GM10266 (cell line): Measurements from ENCODE around the gene ANKK1.

Source experiments
- DNase-seq: peaks from one replicate; pipeline ENCODE4 v3.0.0; 2012; ENCODE audit errors: extremely low spot score
- CTCF ChIP-seq: IDR thresholded peaks from 2 replicates; pipeline ENCODE4 v1.5.1; 2012; ENCODE audit warnings: mild to moderate bottlenecking, low read depth; ENCODE audit not compliant: control insufficient read depth, insufficient read depth; ENCODE audit errors: missing control alignments

Gene ANKK1

GRCh38 chr11:113387605-113388211 is at the start of gene ANKK1:
TSS of gene ANKK1 (plus strand) at chr11:113387779. CDS start at chr11:113387885, 106 bp downstream.
- TF ChIP-seq CTCF = peak; percentile 58
- no peak for DNase-seq

- DNase-seq = no peak
- TF ChIP-seq CTCF = no peak
Measured at GRCh38 chr11:113338730-113339129, 48.8 kb upstream of the ANKK1 start.

- DNase-seq = no peak
- TF ChIP-seq CTCF = no peak
Measured at GRCh38 chr11:113339929-113340589, 47.5 kb upstream of the ANKK1 start.

GRCh38 chr11:113341388-113342165 is 46.0 kb upstream of the ANKK1 start:
- DNase-seq = no peak
- TF ChIP-seq CTCF = no peak

GRCh38 chr11:113345978-113346377 is 41.6 kb upstream of the ANKK1 start:
- DNase-seq = no peak
- no peak for TF ChIP-seq CTCF

GRCh38 chr11:113349528-113349927 is 38.1 kb upstream of the ANKK1 start:
- no peak for DNase-seq
- TF ChIP-seq CTCF = no peak
